Loucy (cell line): ENCODE results near the gene ARSI.

ENCODE experiments used
- H2AFZ ChIP-seq: fragments of 200-600 bp; sonication (generic); 2 replicates; pipeline ENCODE4 v1.6.0; 2016; ENCODE audit warnings: antibody characterized with exemption, mild to moderate bottlenecking, low read length, moderate library complexity
- H3F3A ChIP-seq: fragments of 200-600 bp; 2 replicates; pipeline ENCODE4 v1.6.0; 2016; ENCODE audit warnings: antibody characterized with exemption, low read depth, mild to moderate bottlenecking
- H3K27me3 ChIP-seq: fragments of 200-600 bp; sonication (generic); 2 replicates; pipeline ENCODE4 v1.6.1; 2014; ENCODE audit warnings: low read length, mild to moderate bottlenecking; ENCODE audit not compliant: insufficient read depth, poor library complexity, severe bottlenecking
- H3K36me3 ChIP-seq: fragments of 200-600 bp; sonication (generic); 2 replicates; pipeline ENCODE4 v1.6.1; 2016; ENCODE audit warnings: low read length; ENCODE audit not compliant: insufficient read depth
- H3K4me1 ChIP-seq: fragments of 200-600 bp; sonication (generic); 2 replicates; pipeline ENCODE4 v1.5.1; 2014; ENCODE audit warnings: low read length, mild to moderate bottlenecking; ENCODE audit not compliant: insufficient read depth, poor library complexity, severe bottlenecking
- H3K4me2 ChIP-seq: fragments of 200-600 bp; sonication (generic); 2 replicates; pipeline ENCODE4 v1.6.0; 2014; ENCODE audit warnings: antibody characterized with exemption, low read length, low read depth, mild to moderate bottlenecking; ENCODE audit not compliant: poor library complexity, severe bottlenecking
- H3K4me3 ChIP-seq: fragments of 200-600 bp; sonication (generic); 2 replicates; pipeline ENCODE4 v1.5.1; 2014; ENCODE audit warnings: low read length, mild to moderate bottlenecking, mixed read lengths; ENCODE audit not compliant: poor library complexity, severe bottlenecking
- H3K79me2 ChIP-seq: fragments of 200-600 bp; sonication (generic); 2 replicates; pipeline ENCODE4 v1.6.1; 2014; ENCODE audit warnings: low read length; ENCODE audit not compliant: insufficient read depth
- H3K9ac ChIP-seq: fragments of 200-600 bp; sonication (generic); 2 replicates; pipeline ENCODE4 v1.6.0; 2014; ENCODE audit warnings: mild to moderate bottlenecking, low read depth, low read length, moderate library complexity; ENCODE audit not compliant: poor library complexity, severe bottlenecking
- H3K9me2 ChIP-seq: fragments of 200-600 bp; sonication (generic); replicated peaks from 2 replicates; pipeline ENCODE4 v1.6.1; 2016; ENCODE audit warnings: low read depth, low read length, mixed read lengths
- H3K9me3 ChIP-seq: fragments of 200-600 bp; sonication (generic); 2 replicates; pipeline ENCODE4 v1.6.1; 2014; ENCODE audit warnings: mild to moderate bottlenecking, antibody characterized with exemption, low read length, low read depth; ENCODE audit not compliant: insufficient read depth
- H4K20me1 ChIP-seq: fragments of 200-600 bp; sonication (generic); 2 replicates; pipeline ENCODE4 v1.6.0; 2014; ENCODE audit warnings: antibody characterized with exemption, low read length, mild to moderate bottlenecking; ENCODE audit not compliant: insufficient read depth, poor library complexity, severe bottlenecking
- CTCF ChIP-seq: fragments of 200-600 bp; sonication (generic); conservative IDR thresholded peaks from 2 replicates; pipeline ENCODE4 v1.5.1; 2014; ENCODE audit warnings: mild to moderate bottlenecking, antibody characterized with exemption, low read length
- EZH2phosphoT487 ChIP-seq: fragments of 200-600 bp; IDR thresholded peaks from 2 replicates; pipeline ENCODE4 v1.6.1; 2018; ENCODE audit warnings: antibody characterized with exemption, mild to moderate bottlenecking, moderate library complexity, borderline replicate concordance

The ARSI gene

GRCh38 chr5:150326707-150327106, 24.0 kb upstream of the ARSI start:
- H3K9me2 ChIP-seq = no peaks in the 10 kb centered on the region
- H4K20me1 ChIP-seq = no peaks in the 10 kb centered on the region
- TF ChIP-seq CTCF (no peak), EZH2phosphoT487 (no peak)
- H3K27me3 ChIP-seq = no peaks in the 10 kb centered on the region
- no peaks in the 10 kb centered on the region for H3K79me2 ChIP-seq
- H3K4me2 ChIP-seq = no peak overlapping the region
- H3K4me1 ChIP-seq = no peaks in the 10 kb centered on the region
- H3K9me3 ChIP-seq = no peaks in the 10 kb centered on the region
- H2AFZ ChIP-seq = no peak overlapping the region
- H3F3A ChIP-seq = no peaks in the 10 kb centered on the region
- H3K36me3 ChIP-seq = no peaks in the 10 kb centered on the region
- H3K9ac ChIP-seq = no peak overlapping the region
- no peak overlapping the region for H3K4me3 ChIP-seq

DNA sequence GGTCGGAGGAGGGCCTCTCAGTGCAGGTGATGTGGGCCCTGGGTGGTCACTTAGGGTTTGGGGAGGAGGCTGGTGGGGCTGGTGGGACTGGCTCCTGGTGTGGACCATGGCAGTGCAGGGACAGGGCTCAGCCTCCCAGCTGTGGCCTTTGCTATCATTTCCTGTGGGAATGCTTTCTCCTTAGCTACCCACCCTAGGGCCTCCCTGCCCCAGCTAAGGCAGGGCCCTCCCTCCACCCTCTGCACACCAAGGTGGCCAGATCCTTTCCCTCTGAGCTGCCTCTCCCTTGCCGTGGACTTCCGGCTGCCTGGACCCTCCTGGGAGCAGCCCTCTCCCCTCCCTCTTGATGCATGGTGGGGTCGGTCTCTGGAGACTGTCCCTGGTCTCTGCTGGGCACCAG, 22.7 kb upstream of the ARSI start:
- no peaks in the 10 kb centered on the region for H3K36me3 ChIP-seq
- no peaks in the 10 kb centered on the region for H4K20me1 ChIP-seq
- H3K9me2 ChIP-seq = no peaks in the 10 kb centered on the region
- no peak overlapping the region for H3K9ac ChIP-seq
- no peaks in the 10 kb centered on the region for H3K4me1 ChIP-seq
- H3K4me3 ChIP-seq = no peak overlapping the region
- no peak overlapping the region for H3K4me2 ChIP-seq
- TF ChIP-seq CTCF (no peak), EZH2phosphoT487 (no peak)
- no peaks in the 10 kb centered on the region for H3K79me2 ChIP-seq
- H3F3A ChIP-seq = no peaks in the 10 kb centered on the region
- no peak overlapping the region for H2AFZ ChIP-seq
- H3K27me3 ChIP-seq = no peaks in the 10 kb centered on the region
- no peaks in the 10 kb centered on the region for H3K9me3 ChIP-seq

GRCh38 chr5:150323819-150324218, 21.1 kb upstream of the ARSI start:
- Histone ChIP-seq H3K27me3 (no peaks in the 10 kb centered on the region), H3K4me1 (no peaks in the 10 kb centered on the region), H3K79me2 (no peaks in the 10 kb centered on the region), H3K9me2 (no peaks in the 10 kb centered on the region), H3K4me3 (no peak overlapping the region), H4K20me1 (no peaks in the 10 kb centered on the region), H3K9me3 (no peaks in the 10 kb centered on the region), H3K4me2 (no peak overlapping the region), H2AFZ (no peak overlapping the region), H3K36me3 (no peaks in the 10 kb centered on the region), H3F3A (no peaks in the 10 kb centered on the region), H3K9ac (no peak overlapping the region)
- TF ChIP-seq EZH2phosphoT487 (no peak), CTCF (no peak)
